Liver (tissue), 9 donors: ENCODE data around the gene ZNF189. TPM values are rescaled to one million over a fixed set of nuclear protein-coding genes. Genes with fewer than 3 reads are reported as not detected.

Source experiments
- DNase-seq: peaks from one replicate; pipeline ENCODE4 v3.0.0-alpha.2; 2017; ENCODE audit warnings: low spot score
- H3K27ac ChIP-seq, 2 donors: one replicate each; pipeline ENCODE4 v1.7.0; 2013; ENCODE audit warnings: inconsistent platforms in 2 of 2, low read length in 2 of 2, control low read depth in 1 of 2, low read depth in 1 of 2, mild to moderate bottlenecking in 1 of 2
- H3K27me3 ChIP-seq, 4 donors: one replicate each; pipeline versions ENCODE4 v1.6.1 to v1.7.0; 2013; ENCODE audit warnings: low read length in 3 of 4, inconsistent platforms in 1 of 4, mild to moderate bottlenecking in 1 of 4, moderate library complexity in 1 of 4; ENCODE audit not compliant: control insufficient read depth in 4 of 4, insufficient read depth in 4 of 4
- H3K36me3 ChIP-seq, 4 donors: one replicate each; pipeline versions ENCODE4 v1.6.1 to v1.7.0; 2013; ENCODE audit warnings: low read length in 3 of 4, mild to moderate bottlenecking in 3 of 4, low read depth in 1 of 4, moderate library complexity in 1 of 4; ENCODE audit not compliant: control insufficient read depth in 4 of 4, insufficient read depth in 3 of 4
- H3K4me1 ChIP-seq, 4 donors: one replicate each; pipeline versions ENCODE4 v1.6.1 to v1.7.0; 2013; ENCODE audit warnings: low read length in 3 of 4, mild to moderate bottlenecking in 3 of 4, moderate library complexity in 1 of 4; ENCODE audit not compliant: control insufficient read depth in 4 of 4, insufficient read depth in 4 of 4
- H3K4me3 ChIP-seq, 3 donors: one replicate each; pipeline versions ENCODE4 v1.6.1 to v1.7.0; 2013; ENCODE audit warnings: low read length in 3 of 3, control low read depth in 1 of 3, low read depth in 1 of 3, mild to moderate bottlenecking in 1 of 3
- H3K9ac ChIP-seq, 2 donors: one replicate each; pipeline ENCODE4 v1.7.0; 2013; ENCODE audit warnings: low read length in 2 of 2, mild to moderate bottlenecking in 2 of 2, moderate library complexity in 2 of 2, control low read depth in 1 of 2, low read depth in 1 of 2
- H3K9me3 ChIP-seq, 4 donors: one replicate each; pipeline versions ENCODE4 v1.6.1 to v1.7.0; 2013; ENCODE audit warnings: low read length in 3 of 4; ENCODE audit not compliant: control insufficient read depth in 4 of 4
- ATF3 ChIP-seq: IDR thresholded peaks from 2 replicates; pipeline ENCODE4 v1.6.1; 2016; ENCODE audit warnings: antibody characterized with exemption
- CTCF ChIP-seq: fragments of 150-350 bp; IDR thresholded peaks from 2 replicates; pipeline ENCODE4 v1.5.1; 2017; ENCODE audit warnings: improper control_type of control experiment, low read depth, low read length; ENCODE audit not compliant: missing input control
- EGR1 ChIP-seq, 2 donors: IDR thresholded peaks; 2 replicates each; pipeline ENCODE4 v1.6.1; 2016 to 2018; ENCODE audit warnings: antibody characterized with exemption in 2 of 2, low read depth in 2 of 2
- FOXA1 ChIP-seq: IDR thresholded peaks from 2 replicates; pipeline ENCODE4 v1.6.1; 2016; ENCODE audit warnings: antibody characterized with exemption
- FOXA2 ChIP-seq: IDR thresholded peaks from 2 replicates; pipeline ENCODE4 v1.6.1; 2016; ENCODE audit warnings: antibody characterized with exemption
- GABPA ChIP-seq, 2 donors: IDR thresholded peaks in 1 of 2; conservative IDR thresholded peaks in 1 of 2; 2 replicates each; pipeline ENCODE4 v1.6.1; 2016; ENCODE audit warnings: antibody characterized with exemption in 2 of 2, mild to moderate bottlenecking in 1 of 2, moderate library complexity in 1 of 2
- HNF4A ChIP-seq, 2 donors: conservative IDR thresholded peaks; 2 replicates each; pipeline ENCODE4 v1.6.1; 2016; ENCODE audit warnings: antibody characterized with exemption in 2 of 2, mild to moderate bottlenecking in 2 of 2
- HNF4G ChIP-seq: IDR thresholded peaks from 2 replicates; pipeline ENCODE4 v1.6.1; 2016; ENCODE audit warnings: antibody characterized with exemption
- JUND ChIP-seq, 2 donors: IDR thresholded peaks; 2 replicates each; pipeline ENCODE4 v1.6.1; 2016; ENCODE audit warnings: antibody characterized with exemption in 2 of 2
- MAX ChIP-seq: IDR thresholded peaks from 2 replicates; pipeline ENCODE4 v1.6.1; 2016; ENCODE audit warnings: antibody characterized with exemption
- NR2F2 ChIP-seq: IDR thresholded peaks from 2 replicates; pipeline ENCODE4 v1.6.1; 2016; ENCODE audit warnings: antibody characterized with exemption
- RAD21 ChIP-seq, 2 donors: IDR thresholded peaks; 2 replicates each; pipeline ENCODE4 v1.6.1; 2016; ENCODE audit warnings: antibody characterized with exemption in 2 of 2, mild to moderate bottlenecking in 2 of 2
- REST ChIP-seq: IDR thresholded peaks from 2 replicates; pipeline ENCODE4 v1.6.1; 2016; ENCODE audit warnings: antibody characterized with exemption, mild to moderate bottlenecking
- RXRA ChIP-seq, 2 donors: IDR thresholded peaks; 2 replicates each; pipeline ENCODE4 v1.6.1; 2017 to 2018; ENCODE audit warnings: antibody characterized with exemption in 2 of 2, mild to moderate bottlenecking in 1 of 2
- SP1 ChIP-seq: IDR thresholded peaks from 2 replicates; pipeline ENCODE4 v1.6.1; 2018; ENCODE audit warnings: antibody characterized with exemption, mild to moderate bottlenecking
- TAF1 ChIP-seq: conservative IDR thresholded peaks from 2 replicates; pipeline ENCODE4 v1.6.1; 2016; ENCODE audit warnings: antibody characterized with exemption, mild to moderate bottlenecking
- YY1 ChIP-seq: IDR thresholded peaks from 2 replicates; pipeline ENCODE4 v1.6.1; 2016; ENCODE audit warnings: antibody characterized with exemption, mild to moderate bottlenecking
- ZBTB33 ChIP-seq: IDR thresholded peaks from 2 replicates; pipeline ENCODE4 v1.6.1; 2016; ENCODE audit warnings: antibody characterized with exemption
- whole genome bisulfite sequencing: extraction: QIAGEN DNeasy Blood & Tissue Kit; methylation state at CpG from one replicate; pipeline ENCODE4 v1.1.7; 2013; 5-methylcytosine and 5-hydroxymethylcytosine counted together
- polyA plus RNA-seq, 2 donors: library from polyadenylated mRNA; stranded (reverse) in 1 of 2; unstranded in 1 of 2; fragments of 200-250 nt in 1 of 2; fragments of >200 nt in 1 of 2; fragmentation: Nextera tagmentation in 1 of 2; extraction: Ambion mirVana in 1 of 2; gene quantifications; one replicate each; pipeline versions ENCODE4 v1.2.1 to v1.2.3, GENCODE V29; 2013 to 2015
- total RNA-seq, 2 donors: library from RNA; depleted of rRNA; stranded (reverse); fragments of >200 nt; gene quantifications; one replicate each; pipeline ENCODE4 v1.2.3, GENCODE V29; 2014
- donor health status: healthy.
- donor health status: healthy.
- donor health status: healthy.
- donor health status: healthy.
- donor health status: healthy.

ZNF189 gene
- total and polyA plus RNA-seq, 4 donors: 4.4 to 16.1 (median 8.3) TPM

- no peak for DNase-seq
- H3K4me1 ChIP-seq: peaks cover 10 to 45% (median 18%) of the 10 kb centered on the region in 4 donors
- TF ChIP-seq NR2F2 (no peak), ZBTB33 (no peak), FOXA1 (peak; percentile 0), HNF4A (conservative IDR thresholded peaks at IDR 0.05) (peak in 1 of 2 donors; percentile 16)
- H3K27me3 ChIP-seq: no peaks in the 10 kb centered on the region
- 58% methylated on average over 7 of the region's 7 CpGs for WGBS
- H3K27ac ChIP-seq: peak overlapping the region; percentile 80 to 82
- no peak overlapping the region for H3K4me3 ChIP-seq
- H3K9me3 ChIP-seq: no peaks in the 10 kb centered on the region
- peaks cover 0 to 1% (median 0%) of the 10 kb centered on the region in 4 donors for H3K36me3 ChIP-seq
- no peak overlapping the region for H3K9ac ChIP-seq
Observed at GRCh38 chr9:101354765-101355708, 43.6 kb upstream of the ZNF189 start.

- H3K4me3 ChIP-seq: no peak overlapping the region
- 4% methylated on average over 1 of the region's 1 CpG for WGBS
- H3K27me3 ChIP-seq: no peaks in the 10 kb centered on the region
- no peak overlapping the region for H3K9ac ChIP-seq
- H3K9me3 ChIP-seq: no peaks in the 10 kb centered on the region
- peaks cover 9 to 36% (median 13%) of the 10 kb centered on the region in 4 donors for H3K4me1 ChIP-seq
- DNase-seq: no peak
- H3K36me3 ChIP-seq: peaks cover 0 to 7% (median 3%) of the 10 kb centered on the region in 4 donors
- H3K27ac ChIP-seq: peak overlapping the region in 1 of 2 donors; percentile 68
- TF ChIP-seq FOXA1 (no peak), HNF4G (no peak), TAF1 (no peak), RAD21 (IDR thresholded peaks at IDR 0.05) (no peak), FOXA2 (no peak), ATF3 (no peak), YY1 (no peak), REST (no peak), MAX (no peak), JUND (IDR thresholded peaks at IDR 0.05) (no peak), CTCF (no peak), RXRA (IDR thresholded peaks at IDR 0.05) (no peak), GABPA (IDR thresholded peaks at IDR 0.05 in 1 of 2, conservative IDR thresholded peaks at IDR 0.05 in 1 of 2) (no peak), HNF4A (conservative IDR thresholded peaks at IDR 0.05) (no peak), EGR1 (IDR thresholded peaks at IDR 0.05; ENCODE audit: low read depth in 2 of 2) (no peak), ZBTB33 (no peak), SP1 (no peak), NR2F2 (no peak)
Observed at GRCh38 chr9:101356619-101357018, 42.0 kb upstream of the ZNF189 start.
